CD4-positive, alpha-beta T cell treated with Interferon alpha-2 for 1 hour (primary cell): ENCODE data around the gene ING4.

ENCODE experiments used
- DNase-seq, 2 donors: peaks; one replicate each; pipeline ENCODE4 v3.0.0-alpha.2; 2020 to 2022

Gene ING4

DNA sequence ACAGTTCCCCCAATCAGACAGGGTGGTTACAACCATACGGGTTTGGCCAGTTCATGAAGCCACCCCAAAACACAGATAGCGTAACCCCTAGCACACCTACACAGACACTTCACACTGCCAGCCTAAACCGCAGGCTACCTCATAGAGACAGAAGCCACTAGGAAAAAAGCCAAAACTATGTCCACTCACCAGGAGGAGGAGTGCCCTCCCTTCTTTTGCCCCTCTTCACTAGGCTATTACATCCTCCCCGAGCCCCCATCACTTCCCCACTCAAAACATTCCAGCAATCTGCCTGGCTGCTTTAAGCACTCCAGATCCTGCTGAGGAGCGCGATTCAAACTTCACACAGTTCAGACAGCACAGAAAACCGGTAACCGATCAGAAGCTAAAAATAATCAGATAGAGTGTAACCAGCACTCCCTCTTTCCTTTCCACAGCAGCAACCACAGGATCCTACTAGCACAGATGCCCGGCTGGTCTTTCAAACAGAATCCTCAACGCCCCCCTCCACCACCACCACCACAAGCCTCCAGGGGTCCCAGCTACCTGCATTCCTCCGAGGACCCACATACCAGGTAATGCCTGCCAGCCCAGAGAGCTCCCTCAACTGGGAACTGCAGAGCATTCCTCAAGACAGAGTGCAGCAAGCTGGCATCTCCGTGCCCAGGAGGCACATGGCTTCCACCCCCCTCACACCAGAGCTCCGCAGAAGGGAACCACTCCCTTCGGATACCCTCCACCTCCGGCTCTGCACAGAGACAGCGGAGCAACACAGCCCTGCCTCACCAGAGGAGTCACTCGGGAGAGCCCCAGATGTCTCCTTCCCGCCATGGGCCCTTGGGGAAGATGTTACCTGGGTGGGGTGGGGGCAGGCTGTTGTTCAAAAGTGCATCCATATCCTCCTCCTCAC is 57.2 kb downstream of the ING4 start:
- peak; percentile 32 to 69 for DNase-seq

DNA sequence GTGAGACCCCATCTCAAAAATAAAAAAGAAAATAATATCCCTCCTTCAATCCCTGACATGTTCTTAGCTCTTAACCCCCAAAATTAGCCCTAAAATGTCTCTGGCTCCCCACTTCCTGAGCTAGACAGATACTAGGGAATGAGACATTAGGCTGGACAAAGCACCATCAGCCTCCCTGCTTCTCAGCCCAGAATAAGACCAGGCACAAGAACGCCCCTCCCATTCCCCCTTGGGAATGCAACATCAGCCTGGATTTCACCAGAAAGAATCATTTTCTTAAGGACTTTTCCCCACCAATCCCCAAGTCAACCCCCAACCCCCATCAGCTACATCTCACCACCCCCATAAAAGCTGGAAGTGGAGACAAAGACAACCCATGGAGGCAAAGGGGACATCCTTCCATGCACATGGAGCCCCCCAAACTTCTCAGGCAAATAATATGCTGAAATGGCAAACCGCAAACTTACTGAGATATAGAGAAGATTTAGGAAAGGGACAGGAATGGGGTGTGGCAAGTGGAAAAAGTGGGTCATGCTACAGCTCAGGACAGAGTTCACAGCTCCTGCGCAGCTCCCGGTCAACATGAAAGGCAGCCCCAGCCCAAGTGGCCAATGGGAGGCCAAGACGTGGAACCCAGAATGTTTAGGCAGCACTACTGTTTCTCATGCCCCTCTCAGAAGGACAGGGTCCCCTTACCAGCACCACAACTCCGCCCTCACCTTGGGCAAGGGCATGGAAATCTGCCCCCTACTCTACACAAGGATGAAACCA is 58.5 kb downstream of the ING4 start:
- DNase-seq: no peak

GRCh38 chr12:6603095-6603567 is 59.8 kb downstream of the ING4 start:
- peak; percentile 41 to 64 for DNase-seq

DNA sequence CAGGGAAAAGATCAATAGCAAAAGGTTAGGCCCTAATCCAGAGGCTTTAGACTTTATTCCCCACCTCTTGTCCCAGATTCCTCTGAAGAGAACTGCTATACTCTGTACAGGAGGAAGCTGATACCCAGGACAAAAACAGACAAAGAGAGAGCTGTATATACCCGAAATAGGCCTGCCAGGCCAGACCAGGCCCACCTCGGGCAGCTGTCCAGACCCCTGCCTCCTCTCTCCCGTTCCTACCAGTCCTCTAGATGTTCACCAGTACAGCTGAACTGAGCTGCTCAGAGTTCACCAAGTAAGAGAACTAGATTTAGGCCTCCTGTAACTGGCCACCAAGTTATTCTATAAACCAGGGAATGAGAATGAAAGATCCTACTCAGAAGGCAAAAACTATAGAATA is 60.4 kb downstream of the ING4 start:
- no peak for DNase-seq
